ENCODE results near the gene CENPB. TPM values are rescaled to one million over a fixed set of nuclear protein-coding genes. Genes with fewer than 3 reads are reported as not detected.

CENPB gene
- total and polyA plus RNA-seq, 5 donors from 2014 or later, result 1.2 to 38.5 (median 1.6) TPM

DNA sequence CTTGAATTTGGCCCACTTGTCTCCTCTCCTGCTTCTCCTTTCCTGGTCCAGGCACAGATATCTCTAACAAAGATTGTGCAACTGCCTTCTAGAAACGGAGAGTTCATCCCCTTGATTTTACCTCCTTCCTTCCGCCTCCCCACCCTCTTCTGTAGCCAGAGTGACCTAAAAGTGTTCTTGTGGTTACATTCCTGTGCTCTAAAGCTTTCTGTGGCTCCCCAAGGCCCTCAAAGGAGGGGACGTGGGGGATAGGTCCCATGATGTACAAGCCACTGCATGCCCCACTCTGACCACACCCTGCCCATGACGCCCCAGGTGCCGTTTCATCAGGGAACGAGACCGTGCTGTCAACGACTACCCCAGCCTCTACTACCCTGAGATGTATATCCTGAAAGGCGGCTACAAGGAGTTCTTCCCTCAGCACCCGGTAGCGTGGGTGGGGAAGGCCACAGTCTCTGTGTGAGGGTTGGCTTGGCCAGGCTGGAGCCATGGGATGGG is 17.8 kb upstream of the CENPB start:
- H3K27ac ChIP-seq (ENCODE audit: insufficient read depth, low read length, poor library complexity, severe bottlenecking), result peak overlapping the region; percentile 73
- Mint-ChIP-seq H3K9me3 (no peaks in the 10 kb centered on the region), H3K27ac (peak overlapping the region; percentile 90 to 98 (median 92)), H3K4me1 (peaks cover 5 to 83% (median 50%) of the 10 kb centered on the region in 4 donors), H3K36me3 (peaks cover 66% of the 10 kb centered on the region), H3K27me3 (no peaks in the 10 kb centered on the region), H3K4me3 (peak overlapping the region in 3 of 4 donors; percentile 53 to 87 (median 69))
- ATAC-seq (ENCODE audit: low read depth in 2 of 2) (no peak), DNase-seq (no peak)
- H3K36me3 ChIP-seq (ENCODE audit: control insufficient read depth, insufficient read depth, low read length), result peaks cover 63% of the 10 kb centered on the region
- no peak overlapping the region for H3K4me3 ChIP-seq (ENCODE audit: low read depth, low read length)
- no peaks in the 10 kb centered on the region for H3K9me3 ChIP-seq (ENCODE audit: control insufficient read depth in 2 of 2, low read length in 2 of 2)
- peaks cover 61% of the 10 kb centered on the region for H3K4me1 ChIP-seq (ENCODE audit: control insufficient read depth, insufficient read depth, low read length, poor library complexity, severe bottlenecking)
- H3K27me3 ChIP-seq (ENCODE audit: control insufficient read depth, insufficient read depth, low read length), result no peaks in the 10 kb centered on the region

DNA sequence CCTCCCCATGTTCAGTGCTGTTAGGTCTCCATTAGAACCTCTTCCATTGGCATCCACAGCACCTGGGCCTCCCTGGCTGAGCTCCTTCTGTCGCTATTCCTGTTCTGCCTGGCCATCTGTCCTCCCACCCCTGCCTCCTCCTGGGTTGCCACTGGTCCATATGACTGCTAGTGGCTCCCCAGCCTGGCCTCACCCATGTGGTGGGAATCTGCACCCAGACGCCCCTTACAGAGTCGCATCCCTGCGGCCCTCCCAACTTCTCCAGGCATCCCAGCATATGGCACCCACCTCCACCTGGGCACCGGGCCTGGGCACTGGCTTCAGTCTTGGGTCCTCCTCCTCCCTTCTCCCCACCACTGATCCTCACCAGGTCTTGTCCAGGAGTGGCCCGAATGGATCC is 17.3 kb upstream of the CENPB start:
- peaks cover 65% of the 10 kb centered on the region for H3K4me1 ChIP-seq (ENCODE audit: control insufficient read depth, insufficient read depth, low read length, poor library complexity, severe bottlenecking)
- no peaks in the 10 kb centered on the region for H3K9me3 ChIP-seq (ENCODE audit: control insufficient read depth in 2 of 2, low read length in 2 of 2)
- peaks cover 5 to 87% (median 53%) of the 10 kb centered on the region in 4 donors for H3K4me1 Mint-ChIP-seq
- H3K4me3 ChIP-seq (ENCODE audit: low read depth, low read length), result no peak overlapping the region
- H3K36me3 ChIP-seq (ENCODE audit: control insufficient read depth, insufficient read depth, low read length), result peaks cover 63% of the 10 kb centered on the region
- H3K9me3 Mint-ChIP-seq, result no peaks in the 10 kb centered on the region
- peaks cover 70% of the 10 kb centered on the region for H3K36me3 Mint-ChIP-seq
- H3K27me3 ChIP-seq (ENCODE audit: control insufficient read depth, insufficient read depth, low read length), result no peaks in the 10 kb centered on the region
- DNase-seq, result no peak
- ATAC-seq (ENCODE audit: low read depth in 2 of 2), result no peak
- peak overlapping the region; percentile 90 to 98 (median 92) for H3K27ac Mint-ChIP-seq
- H3K27me3 Mint-ChIP-seq, result no peaks in the 10 kb centered on the region
- peak overlapping the region in 3 of 4 donors; percentile 70 to 87 (median 73) for H3K4me3 Mint-ChIP-seq
- H3K27ac ChIP-seq (ENCODE audit: insufficient read depth, low read length, poor library complexity, severe bottlenecking), result peak overlapping the region; percentile 73

DNA sequence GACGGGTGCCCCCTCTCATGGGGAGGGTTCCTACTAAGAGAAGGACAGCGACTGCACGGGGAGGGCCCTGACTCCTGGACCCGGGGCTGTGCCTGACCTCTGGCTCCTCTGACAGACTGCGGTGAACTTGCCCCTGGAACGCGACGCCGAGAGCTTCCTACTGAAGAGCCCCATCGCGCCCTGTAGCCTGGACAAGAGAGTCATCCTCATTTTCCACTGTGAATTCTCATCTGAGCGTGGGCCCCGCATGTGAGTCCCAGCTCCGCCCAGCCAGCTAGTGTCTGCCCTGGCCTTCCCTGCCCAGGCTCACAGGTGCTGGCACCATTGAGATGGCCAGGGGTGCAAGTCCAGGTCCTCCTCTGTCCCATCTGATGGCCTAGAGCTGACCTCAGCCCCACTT is 16.7 kb upstream of the CENPB start:
- peak overlapping the region in 3 of 4 donors; percentile 51 to 87 (median 70) for H3K4me3 Mint-ChIP-seq
- Histone ChIP-seq H3K4me3 (ENCODE audit: low read depth, low read length) (no peak overlapping the region), H3K4me1 (ENCODE audit: control insufficient read depth, insufficient read depth, low read length, poor library complexity, severe bottlenecking) (peaks cover 71% of the 10 kb centered on the region), H3K27ac (ENCODE audit: insufficient read depth, low read length, poor library complexity, severe bottlenecking) (peak overlapping the region; percentile 73), H3K27me3 (ENCODE audit: control insufficient read depth, insufficient read depth, low read length) (no peaks in the 10 kb centered on the region), H3K36me3 (ENCODE audit: control insufficient read depth, insufficient read depth, low read length) (peaks cover 67% of the 10 kb centered on the region), H3K9me3 (ENCODE audit: control insufficient read depth in 2 of 2, low read length in 2 of 2) (no peaks in the 10 kb centered on the region)
- no peaks in the 10 kb centered on the region for H3K9me3 Mint-ChIP-seq
- ATAC-seq (ENCODE audit: low read depth in 2 of 2), result no peak
- peaks cover 5 to 89% (median 54%) of the 10 kb centered on the region in 4 donors for H3K4me1 Mint-ChIP-seq
- no peaks in the 10 kb centered on the region for H3K27me3 Mint-ChIP-seq
- DNase-seq, result no peak
- H3K36me3 Mint-ChIP-seq, result peaks cover 76% of the 10 kb centered on the region
- H3K27ac Mint-ChIP-seq, result peak overlapping the region; percentile 90 to 98 (median 92)

DNA sequence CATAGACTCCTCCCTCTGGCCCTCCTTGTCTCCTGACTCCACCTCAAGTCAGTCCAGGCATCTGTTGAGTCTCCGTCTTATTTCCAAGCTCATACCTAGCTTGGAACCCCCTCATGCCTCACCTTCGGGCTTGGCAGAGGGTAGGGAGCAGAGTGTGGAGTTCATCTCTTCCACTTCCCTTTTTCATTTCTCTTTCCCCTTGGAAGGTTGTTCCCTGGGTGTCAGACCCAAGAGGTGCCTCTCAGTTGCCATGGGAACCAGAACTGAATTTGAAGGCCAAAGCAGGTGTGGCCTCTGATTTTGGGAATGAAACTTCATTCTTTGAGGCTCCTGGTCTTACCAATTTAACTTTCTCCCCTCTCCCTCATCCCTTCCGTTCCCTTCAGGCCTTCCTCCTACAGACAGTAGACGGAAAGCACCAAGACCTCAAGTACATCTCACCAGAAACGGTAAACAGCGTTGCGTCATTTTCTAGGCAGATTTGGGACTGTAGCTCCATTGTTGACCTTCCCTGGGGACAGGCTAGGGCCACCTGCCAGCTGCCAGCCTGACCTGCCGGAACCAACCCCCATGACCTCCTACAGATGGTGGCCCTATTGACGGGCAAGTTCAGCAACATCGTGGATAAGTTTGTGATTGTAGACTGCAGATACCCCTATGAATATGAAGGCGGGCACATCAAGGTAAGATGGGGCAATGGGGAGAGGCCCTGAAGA is 16.1 kb upstream of the CENPB start:
- DNase-seq (no peak), ATAC-seq (ENCODE audit: low read depth in 2 of 2) (no peak)
- Histone ChIP-seq H3K27ac (ENCODE audit: insufficient read depth, low read length, poor library complexity, severe bottlenecking) (peak overlapping the region; percentile 73), H3K27me3 (ENCODE audit: control insufficient read depth, insufficient read depth, low read length) (no peaks in the 10 kb centered on the region), H3K4me1 (ENCODE audit: control insufficient read depth, insufficient read depth, low read length, poor library complexity, severe bottlenecking) (peaks cover 71% of the 10 kb centered on the region), H3K9me3 (ENCODE audit: control insufficient read depth in 2 of 2, low read length in 2 of 2) (no peaks in the 10 kb centered on the region), H3K36me3 (ENCODE audit: control insufficient read depth, insufficient read depth, low read length) (peaks cover 69% of the 10 kb centered on the region), H3K4me3 (ENCODE audit: low read depth, low read length) (peak overlapping the region; percentile 7)
- H3K27ac Mint-ChIP-seq, result peak overlapping the region; percentile 90 to 98 (median 92)
- peak overlapping the region; percentile 41 to 87 (median 60) for H3K4me3 Mint-ChIP-seq
- peaks cover 10 to 89% (median 55%) of the 10 kb centered on the region in 4 donors for H3K4me1 Mint-ChIP-seq
- no peaks in the 10 kb centered on the region for H3K9me3 Mint-ChIP-seq
- H3K36me3 Mint-ChIP-seq, result peaks cover 82% of the 10 kb centered on the region
- peaks cover 2% of the 10 kb centered on the region for H3K27me3 Mint-ChIP-seq

DNA sequence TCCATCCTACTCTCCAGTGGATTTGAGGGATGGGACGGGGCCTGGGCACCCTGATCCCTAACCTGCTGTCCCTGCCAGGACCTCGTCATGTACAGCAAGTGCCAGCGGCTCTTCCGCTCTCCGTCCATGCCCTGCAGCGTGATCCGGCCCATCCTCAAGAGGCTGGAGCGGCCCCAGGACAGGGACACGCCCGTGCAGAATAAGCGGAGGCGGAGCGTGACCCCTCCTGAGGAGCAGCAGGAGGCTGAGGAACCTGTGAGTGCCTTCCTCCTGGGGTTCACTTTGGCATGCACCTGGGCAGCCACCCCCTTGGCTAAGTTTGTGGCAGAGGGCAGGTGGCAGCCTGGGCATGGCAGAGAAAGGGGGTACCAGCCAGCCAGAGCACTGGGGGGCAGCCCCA is 15.3 kb upstream of the CENPB start:
- Histone ChIP-seq H3K27ac (ENCODE audit: insufficient read depth, low read length, poor library complexity, severe bottlenecking) (peak overlapping the region; percentile 73), H3K27me3 (ENCODE audit: control insufficient read depth, insufficient read depth, low read length) (no peaks in the 10 kb centered on the region), H3K4me1 (ENCODE audit: control insufficient read depth, insufficient read depth, low read length, poor library complexity, severe bottlenecking) (peaks cover 70% of the 10 kb centered on the region), H3K4me3 (ENCODE audit: low read depth, low read length) (no peak overlapping the region), H3K36me3 (ENCODE audit: control insufficient read depth, insufficient read depth, low read length) (peaks cover 69% of the 10 kb centered on the region), H3K9me3 (ENCODE audit: control insufficient read depth in 2 of 2, low read length in 2 of 2) (no peaks in the 10 kb centered on the region)
- no peak for ATAC-seq (ENCODE audit: low read depth in 2 of 2)
- peaks cover 9 to 85% (median 49%) of the 10 kb centered on the region in 4 donors for H3K4me1 Mint-ChIP-seq
- no peaks in the 10 kb centered on the region for H3K9me3 Mint-ChIP-seq
- H3K27me3 Mint-ChIP-seq, result peaks cover 4% of the 10 kb centered on the region
- no peak for DNase-seq
- peaks cover 82% of the 10 kb centered on the region for H3K36me3 Mint-ChIP-seq
- peak overlapping the region in 2 of 4 donors; percentile 46 to 87 for H3K4me3 Mint-ChIP-seq
- peak overlapping the region in 2 of 3 donors; percentile 91 to 96 for H3K27ac Mint-ChIP-seq

DNA sequence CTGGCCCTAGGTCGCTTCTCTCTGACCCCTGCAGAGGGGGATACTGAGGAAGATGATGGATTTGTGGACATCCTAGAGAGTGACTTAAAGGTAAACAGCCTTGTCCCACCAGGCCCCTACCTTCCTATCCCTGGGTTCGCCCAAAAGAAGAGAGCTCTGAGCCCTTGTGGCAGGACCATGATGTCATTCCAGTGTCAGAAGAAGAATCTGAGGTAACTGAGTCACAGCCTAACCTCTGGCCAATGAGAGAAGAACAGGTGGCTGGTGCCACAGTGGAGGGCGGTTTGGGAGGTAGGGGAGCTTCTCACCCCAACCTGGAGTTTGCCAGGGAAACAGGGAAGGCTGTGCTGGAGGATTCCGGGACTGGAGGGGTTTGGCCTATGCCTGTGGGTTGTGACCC is 14.8 kb upstream of the CENPB start:
- H3K27me3 ChIP-seq (ENCODE audit: control insufficient read depth, insufficient read depth, low read length), result no peaks in the 10 kb centered on the region
- no peak for ATAC-seq (ENCODE audit: low read depth in 2 of 2)
- H3K27me3 Mint-ChIP-seq, result peaks cover 4% of the 10 kb centered on the region
- H3K27ac Mint-ChIP-seq, result peak overlapping the region; percentile 96 to 98 (median 96)
- H3K36me3 ChIP-seq (ENCODE audit: control insufficient read depth, insufficient read depth, low read length), result peaks cover 69% of the 10 kb centered on the region
- no peaks in the 10 kb centered on the region for H3K9me3 Mint-ChIP-seq
- peaks cover 7 to 81% (median 47%) of the 10 kb centered on the region in 4 donors for H3K4me1 Mint-ChIP-seq
- peak overlapping the region in 2 of 4 donors; percentile 28 to 46 for H3K4me3 Mint-ChIP-seq
- peak overlapping the region; percentile 73 for H3K27ac ChIP-seq (ENCODE audit: insufficient read depth, low read length, poor library complexity, severe bottlenecking)
- H3K9me3 ChIP-seq (ENCODE audit: control insufficient read depth in 2 of 2, low read length in 2 of 2), result no peaks in the 10 kb centered on the region
- no peak for DNase-seq
- peaks cover 80% of the 10 kb centered on the region for H3K36me3 Mint-ChIP-seq
- peak overlapping the region; percentile 7 for H3K4me3 ChIP-seq (ENCODE audit: low read depth, low read length)
- peaks cover 69% of the 10 kb centered on the region for H3K4me1 ChIP-seq (ENCODE audit: control insufficient read depth, insufficient read depth, low read length, poor library complexity, severe bottlenecking)

DNA sequence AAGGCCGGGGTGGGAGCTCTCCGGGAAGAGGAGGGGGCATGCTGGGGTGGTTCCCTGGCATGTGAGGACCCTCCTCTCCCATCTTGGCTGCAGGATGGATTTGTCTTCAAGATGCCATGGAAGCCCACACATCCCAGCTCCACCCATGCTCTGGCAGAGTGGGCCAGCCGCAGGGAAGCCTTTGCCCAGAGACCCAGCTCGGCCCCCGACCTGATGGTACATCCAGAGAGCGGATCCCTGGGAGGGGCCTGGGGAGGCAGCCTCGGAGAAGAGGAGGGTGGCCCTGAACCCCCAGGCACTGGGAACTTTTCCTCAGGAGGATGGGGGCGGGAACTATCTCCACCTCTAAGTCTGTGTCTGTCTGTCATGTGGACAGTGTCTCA is 14.3 kb upstream of the CENPB start:
- Mint-ChIP-seq H3K4me1 (peaks cover 7 to 79% (median 48%) of the 10 kb centered on the region in 4 donors), H3K27ac (peak overlapping the region; percentile 96 to 98 (median 96)), H3K4me3 (peak overlapping the region in 1 of 4 donors; percentile 28), H3K9me3 (no peaks in the 10 kb centered on the region), H3K36me3 (peaks cover 75% of the 10 kb centered on the region), H3K27me3 (peaks cover 4% of the 10 kb centered on the region)
- ATAC-seq (ENCODE audit: low read depth in 2 of 2), result no peak
- Histone ChIP-seq H3K4me1 (ENCODE audit: control insufficient read depth, insufficient read depth, low read length, poor library complexity, severe bottlenecking) (peaks cover 70% of the 10 kb centered on the region), H3K4me3 (ENCODE audit: low read depth, low read length) (peak overlapping the region; percentile 7), H3K27ac (ENCODE audit: insufficient read depth, low read length, poor library complexity, severe bottlenecking) (peak overlapping the region; percentile 73), H3K36me3 (ENCODE audit: control insufficient read depth, insufficient read depth, low read length) (peaks cover 65% of the 10 kb centered on the region), H3K9me3 (ENCODE audit: control insufficient read depth in 2 of 2, low read length in 2 of 2) (no peaks in the 10 kb centered on the region), H3K27me3 (ENCODE audit: control insufficient read depth, insufficient read depth, low read length) (no peaks in the 10 kb centered on the region)
- no peak for DNase-seq

Measured in CD4-positive, CD25-positive, alpha-beta regulatory T cell (primary cell).